Endothelial cell of umbilical vein (primary cell): ENCODE measurements around the gene MAGEC2. TPM values are rescaled to one million over a fixed set of nuclear protein-coding genes. Genes with fewer than 3 reads are reported as not detected.

Source experiments
- BruUV-seq: library from RNA; stranded (reverse); fragments of 400-500 nt; replicated peaks from 2 replicates; lab custom pipeline; 2021; lab: Mats Ljungman, UMichigan
- CTCF ChIA-PET: fragments of 300-600, 350-600 bp; sonication (Branson Sonifier 250); formaldehyde crosslinking; loops from one replicate; lab custom pipeline; 2021; ENCODE audit warnings: antibody characterized with exemption, inconsistent platforms; lab: Charles Lee
- POLR2A ChIA-PET: fragments of 300-600, 350-600 bp; sonication (Branson Sonifier 250); formaldehyde crosslinking; loops from one replicate; lab custom pipeline; 2021; ENCODE audit warnings: antibody characterized with exemption, inconsistent platforms; lab: Charles Lee
- DNase-seq: peaks from one replicate; pipeline ENCODE4 v3.0.0-alpha.2; 2011; ENCODE audit warnings: low read depth, low spot score
- FAIRE-seq: peaks from 2 replicates; lab custom pipeline; 2011; peaks lifted over from hg19 to GRCh38; lab: Jason Lieb, UNC
- H2AFZ ChIP-seq: 2 replicates; pipeline ENCODE4 v1.6.0; 2012; ENCODE audit warnings: low read depth, low read length, control low read depth, inconsistent platforms
- H3K27ac ChIP-seq: 2 replicates; pipeline ENCODE4 v1.5.1; 2011; ENCODE audit warnings: low read depth, mild to moderate bottlenecking, control low read depth, low read length, moderate library complexity; ENCODE audit not compliant: insufficient read depth
- H3K27me3 ChIP-seq, 2 experiments: 2 replicates each; pipeline versions ENCODE4 v1.6.0 to v1.6.1; 2011; ENCODE audit warnings: low read length in 2 of 2, mixed read lengths in 1 of 2; ENCODE audit not compliant: control insufficient read depth in 2 of 2, insufficient read depth in 2 of 2
- H3K36me3 ChIP-seq, 2 experiments: 2 replicates in 1 of 2; 3 replicates in 1 of 2; pipeline ENCODE4 v1.5.1; 2011; ENCODE audit warnings: low read length in 2 of 2, mild to moderate bottlenecking in 1 of 2, moderate library complexity in 1 of 2; ENCODE audit not compliant: control insufficient read depth in 2 of 2, insufficient read depth in 2 of 2; ENCODE audit errors: extremely low read depth in 1 of 2
- H3K4me1 ChIP-seq: 3 replicates; pipeline ENCODE4 v1.5.1; 2011; ENCODE audit warnings: mild to moderate bottlenecking, low read length; ENCODE audit not compliant: control insufficient read depth, insufficient read depth; ENCODE audit errors: extremely low read depth
- H3K4me2 ChIP-seq: 2 replicates; pipeline ENCODE4 v1.6.1; 2011; ENCODE audit warnings: low read length, control low read depth, mixed read lengths; ENCODE audit not compliant: insufficient read depth
- H3K4me3 ChIP-seq, 3 experiments: fragments of 200-600 bp in 1 of 3; sonication (generic), shearing (Covaris generic) in 1 of 3; replicated peaks in 1 of 3; 2 replicates each; pipeline ENCODE4 v1.5.1; 2011 to 2016; ENCODE audit warnings: control low read depth in 3 of 3, low read length in 3 of 3, mild to moderate bottlenecking in 2 of 3, inconsistent platforms in 1 of 3, low read depth in 1 of 3, moderate library complexity in 1 of 3; ENCODE audit not compliant: insufficient read depth in 1 of 3
- H3K79me2 ChIP-seq: 2 replicates; pipeline ENCODE4 v1.6.0; 2012; ENCODE audit warnings: low read length, inconsistent platforms; ENCODE audit not compliant: control insufficient read depth, insufficient read depth
- H3K9ac ChIP-seq: replicated peaks from 2 replicates; pipeline ENCODE3; 2011; ENCODE audit warnings: low read length, control low read depth; ENCODE audit not compliant: insufficient read depth; ENCODE audit errors: extremely low read depth
- H3K9me1 ChIP-seq: replicated peaks from 3 replicates; pipeline ENCODE4 v1.6.0; 2011; ENCODE audit warnings: mild to moderate bottlenecking, low read length; ENCODE audit not compliant: control insufficient read depth, insufficient read depth; ENCODE audit errors: extremely low read depth
- H3K9me3 ChIP-seq: replicated peaks from 2 replicates; pipeline ENCODE4 v1.5.1; 2012; ENCODE audit warnings: low read length, inconsistent platforms; ENCODE audit not compliant: control insufficient read depth, insufficient read depth
- H4K20me1 ChIP-seq: replicated peaks from 2 replicates; pipeline ENCODE3; 2011; ENCODE audit warnings: mild to moderate bottlenecking, low read length; ENCODE audit not compliant: control insufficient read depth, insufficient read depth; ENCODE audit errors: extremely low read depth
- CTCF ChIP-seq, 2 donors: IDR thresholded peaks; 1 replicate in 1 of 2; 2 replicates in 1 of 2; pipeline ENCODE4 v1.5.1; 2011; ENCODE audit warnings: low read length in 2 of 2, mild to moderate bottlenecking in 2 of 2, moderate library complexity in 2 of 2, control low read depth in 1 of 2, inconsistent platforms in 1 of 2, low read depth in 1 of 2; ENCODE audit not compliant: insufficient read depth in 1 of 2; ENCODE audit errors: extremely low read depth in 1 of 2
- EZH2 ChIP-seq: IDR thresholded peaks from 2 replicates; pipeline ENCODE4 v1.6.1; 2012; ENCODE audit warnings: borderline replicate concordance, low read depth, mild to moderate bottlenecking, moderate library complexity, low read length, inconsistent platforms; ENCODE audit not compliant: severe bottlenecking
- FOS ChIP-seq: IDR thresholded peaks from 2 replicates; pipeline ENCODE4 v1.6.1; 2011; ENCODE audit warnings: mild to moderate bottlenecking, low read length, moderate library complexity, borderline replicate concordance; ENCODE audit not compliant: insufficient read depth
- GATA2 ChIP-seq: IDR thresholded peaks from 2 replicates; pipeline ENCODE4 v1.7.0; 2011; ENCODE audit warnings: low read depth, mild to moderate bottlenecking, moderate library complexity, mixed read lengths, low read length; ENCODE audit not compliant: insufficient read length, insufficient read depth
- JUN ChIP-seq: IDR thresholded peaks from 2 replicates; pipeline ENCODE4 v1.6.1; 2011; ENCODE audit warnings: borderline replicate concordance, low read depth; ENCODE audit not compliant: insufficient read length, insufficient read depth
- MAX ChIP-seq: IDR thresholded peaks from 2 replicates; pipeline ENCODE4 v1.6.1; 2011; ENCODE audit not compliant: insufficient read depth, insufficient read length
- MYC ChIP-seq: IDR thresholded peaks from one replicate; pipeline ENCODE4 v1.6.1; 2011; ENCODE audit warnings: mild to moderate bottlenecking, low read depth, low read length
- POLR2A ChIP-seq: IDR thresholded peaks from 2 replicates; pipeline ENCODE4 v1.6.1; 2012; ENCODE audit warnings: low read depth, mild to moderate bottlenecking, control low read depth, low read length
- POLR2AphosphoS5 ChIP-seq: IDR thresholded peaks from 2 replicates; pipeline ENCODE4 v1.6.1; 2012; ENCODE audit warnings: low read depth, mild to moderate bottlenecking, control low read depth, low read length, moderate library complexity; ENCODE audit not compliant: insufficient read depth
- dilution Hi-C: fragments of 300-500 bp; cut with MboI; formaldehyde crosslinking; loops from one replicate; pipeline ENCODE4 v1.15.0; 2019; ENCODE audit warnings: low sequenced_read_pairs; ENCODE audit not compliant: extremely low pct_ligation_motif_present
- intact Hi-C: fragments of 100-400 bp; cut with micrococcal nuclease; formaldehyde crosslinking; loops from one replicate; pipeline ENCODE4 v1.10.0; 2022
- polyA plus RNA-seq, 4 experiments: library from polyadenylated mRNA; depleted of rRNA in 3 of 4; stranded (reverse) in 3 of 4; unstranded in 1 of 4; fragments of >200 nt; gene quantifications; 2 replicates each; pipeline versions ENCODE4 v1.2.1 to v1.2.3, GENCODE V29; 2011 to 2012; ENCODE audit warnings: missing spikeins in 1 of 4
- total RNA-seq: library from RNA; stranded (reverse); gene quantifications from 2 replicates; pipeline ENCODE4 v1.2.3, GENCODE V29; 2021

MAGEC2 gene
- total and polyA plus RNA-seq, 2 donors (not counting 3 experiments of a cell fraction or from before 2014, with no cell fraction given): not detected

GRCh38 chrX:142249721-142250120, 44.6 kb upstream of the MAGEC2 start:
- CTCF ChIA-PET: no interaction called here
- no peak overlapping the region for H2AFZ ChIP-seq
- H3K9ac ChIP-seq: no peak overlapping the region
- DNase-seq (no peak), FAIRE-seq (no peak)
- no peaks in the 10 kb centered on the region for H3K27me3 ChIP-seq
- intact Hi-C loops (no loop called here), dilution Hi-C loops (no loop called here)
- no peak for TF ChIP-seq CTCF (IDR thresholded peaks at IDR 0.05; ENCODE audit: extremely low read depth in 1 of 2, insufficient read depth in 1 of 2, low read depth in 1 of 2, low read length in 2 of 2)
- no peak for TF ChIP-seq EZH2
- TF ChIP-seq GATA2: no peak
- no peak for TF ChIP-seq FOS
- no peak for TF ChIP-seq POLR2AphosphoS5
- no peak for TF ChIP-seq JUN
- TF ChIP-seq MYC: no peak
- TF ChIP-seq POLR2A: no peak
- TF ChIP-seq MAX: no peak
- no peaks in the 10 kb centered on the region for H3K9me3 ChIP-seq
- no peak overlapping the region for H3K4me3 ChIP-seq
- H4K20me1 ChIP-seq: no peaks in the 10 kb centered on the region
- BruUV-seq: no TSS peak
- H3K4me2 ChIP-seq: no peak overlapping the region
- H3K36me3 ChIP-seq: no peaks in the 10 kb centered on the region
- H3K27ac ChIP-seq: no peak overlapping the region
- no peaks in the 10 kb centered on the region for H3K9me1 ChIP-seq
- no peaks in the 10 kb centered on the region for H3K79me2 ChIP-seq
- POLR2A ChIA-PET: no interaction called here
- no peaks in the 10 kb centered on the region for H3K4me1 ChIP-seq
